Coronary artery (tissue), 2 donors: Measurements from ENCODE around the gene ADGRF5.
A peak's percentile ranks its signal among the peaks of the same experiment; 100 is the strongest.

Experiments
- DNase-seq: peaks from one replicate; pipeline ENCODE4 v3.0.0-alpha.2; 2017; ENCODE audit warnings: low spot score
- H3K27ac ChIP-seq, 2 donors: fragments of 200-600 bp; sonication (generic); one replicate each; pipeline ENCODE4 v1.5.1; 2016 to 2019
- H3K4me3 ChIP-seq: fragments of 200-600 bp; sonication (generic); 2 replicates; pipeline ENCODE4 v1.5.1; 2016; ENCODE audit warnings: mild to moderate bottlenecking, moderate library complexity
- TF ChIP-seq, protein P1 (sequence below): fragments of 200-600 bp; sonication (generic); IDR thresholded peaks from one replicate; pipeline ENCODE4 v1.5.1; 2019; ENCODE audit warnings: antibody characterized with exemption

The ADGRF5 gene

DNA sequence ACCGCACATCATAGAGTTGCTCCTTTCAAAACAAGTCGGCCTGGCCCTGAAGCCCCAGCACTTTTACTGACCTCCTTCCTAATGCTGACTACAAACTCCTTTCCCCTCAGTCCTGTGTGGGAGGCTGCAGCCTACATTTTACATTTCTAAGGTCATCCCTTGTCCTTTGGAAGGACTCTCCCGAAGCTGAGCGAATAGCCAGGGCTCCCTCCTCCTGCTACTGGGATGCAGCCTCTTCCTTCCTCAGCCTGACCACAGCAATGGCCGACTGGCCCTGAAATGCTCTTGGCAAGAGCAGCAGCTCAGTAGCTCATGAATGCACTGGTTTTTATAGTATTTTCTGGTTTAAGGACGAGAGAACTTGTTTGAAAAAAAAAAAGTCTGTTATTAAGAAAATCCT lies 679 bp downstream of the ADGRF5 start:
- Histone ChIP-seq H3K27ac (peak overlapping the region in 1 of 2 donors; percentile 13), H3K4me3 (peak overlapping the region; percentile 42)
- TF ChIP-seq, protein P1, sequence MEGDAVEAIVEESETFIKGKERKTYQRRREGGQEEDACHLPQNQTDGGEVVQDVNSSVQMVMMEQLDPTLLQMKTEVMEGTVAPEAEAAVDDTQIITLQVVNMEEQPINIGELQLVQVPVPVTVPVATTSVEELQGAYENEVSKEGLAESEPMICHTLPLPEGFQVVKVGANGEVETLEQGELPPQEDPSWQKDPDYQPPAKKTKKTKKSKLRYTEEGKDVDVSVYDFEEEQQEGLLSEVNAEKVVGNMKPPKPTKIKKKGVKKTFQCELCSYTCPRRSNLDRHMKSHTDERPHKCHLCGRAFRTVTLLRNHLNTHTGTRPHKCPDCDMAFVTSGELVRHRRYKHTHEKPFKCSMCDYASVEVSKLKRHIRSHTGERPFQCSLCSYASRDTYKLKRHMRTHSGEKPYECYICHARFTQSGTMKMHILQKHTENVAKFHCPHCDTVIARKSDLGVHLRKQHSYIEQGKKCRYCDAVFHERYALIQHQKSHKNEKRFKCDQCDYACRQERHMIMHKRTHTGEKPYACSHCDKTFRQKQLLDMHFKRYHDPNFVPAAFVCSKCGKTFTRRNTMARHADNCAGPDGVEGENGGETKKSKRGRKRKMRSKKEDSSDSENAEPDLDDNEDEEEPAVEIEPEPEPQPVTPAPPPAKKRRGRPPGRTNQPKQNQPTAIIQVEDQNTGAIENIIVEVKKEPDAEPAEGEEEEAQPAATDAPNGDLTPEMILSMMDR, result no peak
- DNase-seq, result no peak

DNA sequence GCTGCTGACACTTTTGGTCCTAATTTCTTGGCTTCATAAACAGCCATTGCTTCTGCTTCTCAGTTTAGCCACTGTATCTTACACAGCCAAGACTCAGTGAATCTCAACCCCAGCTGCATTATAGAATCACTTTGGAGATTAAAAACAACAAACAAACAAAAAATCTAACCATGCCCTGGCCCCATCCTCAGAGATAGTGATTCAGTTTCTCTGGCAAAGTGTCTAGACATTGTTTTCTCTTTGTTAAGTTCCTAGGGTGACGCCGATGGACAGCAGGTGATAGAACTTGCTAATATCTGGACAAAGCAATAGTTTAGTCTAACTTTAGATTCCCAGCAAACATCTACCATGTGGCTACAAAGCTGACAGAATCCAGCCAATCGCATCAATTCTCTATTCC lies 2.9 kb downstream of the ADGRF5 start:
- DNase-seq, result no peak
- TF ChIP-seq, protein P1, result no peak
- Histone ChIP-seq H3K4me3 (no peak overlapping the region), H3K27ac (no peak overlapping the region)

DNA sequence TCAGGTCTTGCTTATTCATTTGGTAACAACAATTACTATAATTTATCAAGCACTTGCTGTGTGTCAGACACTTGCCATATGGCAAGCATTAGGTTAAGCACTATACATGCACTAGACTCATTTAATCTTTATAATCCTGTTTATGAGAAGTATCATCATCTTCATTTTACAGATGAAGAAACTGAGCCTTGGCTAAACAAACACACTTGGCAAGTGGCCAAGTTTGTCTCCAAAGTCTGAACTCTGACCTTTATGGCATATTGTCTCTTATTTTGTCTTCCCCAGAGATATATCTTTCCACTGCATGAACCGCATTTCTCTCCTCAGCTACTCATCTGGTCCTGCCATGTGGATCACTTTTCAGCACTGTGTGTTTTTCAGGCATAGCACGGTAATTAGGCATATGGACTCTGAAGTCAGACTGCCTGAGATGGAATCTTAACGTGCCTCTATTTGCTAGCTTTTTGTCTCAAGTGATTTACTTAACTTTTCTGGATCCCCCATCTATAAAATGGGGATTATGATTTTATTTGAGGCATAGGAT lies 4.7 kb downstream of the ADGRF5 start:
- TF ChIP-seq, protein P1, result no peak
- Histone ChIP-seq H3K27ac (no peak overlapping the region), H3K4me3 (no peak overlapping the region)
- DNase-seq, result no peak

DNA sequence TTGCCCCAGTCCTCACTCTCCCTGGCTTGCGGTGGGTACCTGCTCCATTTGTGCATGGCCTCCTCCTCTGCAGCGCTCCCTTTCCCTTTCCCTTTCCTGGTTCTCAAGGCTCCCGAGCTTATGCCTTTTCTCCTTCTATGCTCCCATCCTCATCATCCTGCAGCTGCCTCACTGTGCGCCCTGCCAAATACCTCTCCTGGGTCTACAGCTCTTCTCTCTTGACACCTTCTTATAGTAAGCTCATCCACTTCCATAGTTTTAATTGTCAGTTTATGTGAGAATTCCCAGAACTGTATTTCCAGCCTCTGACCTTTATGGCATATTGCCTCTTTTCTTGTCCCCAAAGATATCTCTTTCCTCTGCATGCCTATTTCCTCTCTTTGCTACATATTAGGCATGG lies 5.9 kb downstream of the ADGRF5 start:
- TF ChIP-seq, protein P1, result no peak
- DNase-seq, result no peak
- no peak overlapping the region for H3K4me3 ChIP-seq
- no peak overlapping the region for H3K27ac ChIP-seq

DNA sequence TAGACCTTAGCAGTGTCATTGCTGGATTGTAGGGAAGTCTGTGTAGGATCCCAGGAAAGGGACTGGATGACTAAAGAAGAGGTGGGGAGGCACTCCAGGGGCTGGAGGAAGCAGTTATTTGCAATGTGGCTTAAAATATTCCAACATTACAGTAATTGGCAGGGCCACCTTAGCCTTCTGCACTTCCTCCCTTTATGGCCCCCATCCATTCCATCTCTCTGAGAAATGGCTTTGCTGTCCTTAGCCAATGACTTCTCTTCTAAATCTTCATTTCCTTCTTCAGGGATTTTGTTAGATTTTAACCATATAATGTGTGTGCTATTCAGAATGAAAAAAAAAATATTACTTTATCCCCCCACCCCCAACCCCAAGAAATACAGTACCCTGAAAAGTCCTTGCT lies 6.4 kb downstream of the ADGRF5 start:
- DNase-seq, result no peak
- Histone ChIP-seq H3K27ac (no peak overlapping the region), H3K4me3 (no peak overlapping the region)
- TF ChIP-seq, protein P1, result no peak

DNA sequence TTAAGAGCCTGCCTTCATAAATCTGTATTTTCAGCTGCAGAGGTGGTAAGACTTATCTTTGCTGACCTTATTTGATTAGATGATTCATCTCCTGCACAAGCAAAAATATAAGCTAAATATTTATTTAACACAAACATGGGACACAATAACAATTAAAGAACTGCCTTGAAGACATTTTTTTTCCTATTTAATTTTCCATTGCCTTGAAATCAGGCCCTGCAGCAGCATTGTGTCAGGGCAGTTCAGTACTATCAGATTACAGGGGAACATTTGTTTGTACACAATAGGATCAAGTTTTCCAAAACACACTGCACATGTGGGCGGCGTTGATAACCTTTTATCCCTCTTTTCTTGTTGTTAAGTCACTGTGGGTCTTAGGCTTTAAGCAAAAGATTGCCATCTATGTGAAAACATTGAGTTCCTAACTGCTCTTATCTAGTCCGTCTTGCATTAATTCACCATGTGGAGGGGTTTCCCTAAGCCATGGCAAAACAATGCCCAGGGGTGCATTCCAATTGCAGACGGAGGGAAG lies 7.4 kb downstream of the ADGRF5 start:
- no peak overlapping the region for H3K27ac ChIP-seq
- DNase-seq, result no peak
- no peak overlapping the region for H3K4me3 ChIP-seq
- TF ChIP-seq, protein P1, result no peak

DNA sequence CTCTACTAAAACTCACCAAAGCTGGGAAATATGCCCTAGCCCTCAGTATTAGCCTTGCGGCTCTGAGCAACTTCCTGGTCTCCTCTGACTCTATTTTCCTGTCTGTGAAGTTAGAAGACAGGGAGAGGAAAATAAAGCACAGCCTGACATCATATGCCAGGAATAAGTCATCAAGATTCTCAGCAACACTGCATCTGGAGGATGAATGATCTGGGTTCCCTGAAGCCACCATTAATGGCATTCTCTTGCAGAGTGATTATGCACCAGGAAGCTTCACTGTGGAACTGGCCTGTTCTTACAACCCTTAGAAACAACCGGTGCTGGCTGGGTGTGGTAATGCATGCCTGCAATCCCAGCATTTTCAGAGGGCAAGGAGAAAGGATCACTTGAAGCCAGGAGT lies 12.4 kb downstream of the ADGRF5 start:
- H3K27ac ChIP-seq, result no peak overlapping the region
- DNase-seq, result no peak

More for the DNA sequence above, 12.4 kb downstream of the ADGRF5 start:
- no peak overlapping the region for H3K4me3 ChIP-seq
- TF ChIP-seq, protein P1, result no peak
